Prostate gland (tissue), 2 donors: Measurements from ENCODE around the gene LRP4.

Experiments
- CTCF ChIP-seq, 4 experiments: fragments of 200-600 bp in 2 of 4; fragments of 450-650 bp in 2 of 4; sonication (generic) in 2 of 4; IDR thresholded peaks; 1 replicate in 3 of 4; 2 replicates in 1 of 4; pipeline ENCODE4 v1.5.1; 2016 to 2019; ENCODE audit warnings: antibody characterized with exemption in 4 of 4, mild to moderate bottlenecking in 2 of 4, moderate library complexity in 2 of 4
- POLR2A ChIP-seq: fragments of 450-650 bp; IDR thresholded peaks from one replicate; pipeline ENCODE4 v1.6.1; 2016; ENCODE audit warnings: antibody characterized with exemption, mild to moderate bottlenecking
- POLR2AphosphoS5 ChIP-seq: sonication (generic); formaldehyde crosslinking; IDR thresholded peaks from one replicate; pipeline ENCODE4 v1.6.1; 2017; ENCODE audit warnings: antibody characterized with exemption

- no peak for TF ChIP-seq CTCF (IDR thresholded peaks at IDR 0.05)
- TF ChIP-seq POLR2A, result no peak
- TF ChIP-seq POLR2AphosphoS5, result no peak
Observed at GRCh38 chr11:46838501-46838900, 79.8 kb downstream of the LRP4 start.
